Measurements from ENCODE around the gene INCA1.
"Not testable (repeated sequence)": the region's sequence is repeated elsewhere in the genome, so short reads cannot be mapped to it uniquely, and the experiment has no call there.

The INCA1 gene

DNA sequence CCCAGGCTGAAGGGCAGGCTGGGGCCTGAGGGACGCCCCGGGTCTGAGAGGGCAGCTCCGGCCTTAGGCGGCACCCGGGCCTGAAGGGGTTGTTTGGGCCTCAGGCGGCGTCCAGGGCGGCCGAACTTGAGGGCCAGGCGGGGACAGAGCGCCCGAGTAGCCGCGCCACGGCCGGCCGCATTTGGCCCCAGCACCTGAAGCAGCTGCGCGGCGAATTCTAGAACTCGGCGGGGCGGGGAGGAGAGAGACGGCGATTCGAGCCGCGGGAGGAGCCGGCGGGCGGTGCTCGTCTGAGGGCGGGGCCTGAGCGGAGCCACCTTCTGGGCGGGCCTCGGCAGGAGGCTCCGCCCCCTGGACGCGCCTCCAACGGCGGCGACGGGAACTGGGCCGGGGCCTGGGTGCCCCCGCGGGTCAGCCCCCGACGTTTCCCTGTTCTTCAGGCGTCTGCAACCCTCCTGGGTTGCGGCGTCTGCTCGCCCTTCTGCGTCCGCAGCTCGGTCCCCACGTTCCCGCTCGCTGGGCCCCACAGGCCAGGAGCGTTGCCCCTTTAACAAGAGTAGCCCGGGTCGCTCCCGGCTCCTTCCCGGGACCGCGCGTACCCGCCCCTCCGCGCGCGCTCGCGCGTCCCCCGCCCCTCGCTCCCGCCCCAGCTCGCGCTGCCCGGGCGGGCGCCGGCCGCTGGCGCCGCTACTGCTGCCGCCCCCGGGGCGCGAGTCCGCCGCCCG lies at the start of gene INCA1, which contains the start of gene KIF1C:
Gene INCA1 (minus strand): TSS at position 221 of the 725 bp plus-strand sequence. CDS start 3,085 bp downstream, outside the sequence.
Gene KIF1C (plus strand): TSS at position 649 of the 725 bp plus-strand sequence. CDS start 2,297 bp downstream, outside the sequence.
- peak; percentile 79 for DNase-seq (ENCODE audit: low read depth)

DNA sequence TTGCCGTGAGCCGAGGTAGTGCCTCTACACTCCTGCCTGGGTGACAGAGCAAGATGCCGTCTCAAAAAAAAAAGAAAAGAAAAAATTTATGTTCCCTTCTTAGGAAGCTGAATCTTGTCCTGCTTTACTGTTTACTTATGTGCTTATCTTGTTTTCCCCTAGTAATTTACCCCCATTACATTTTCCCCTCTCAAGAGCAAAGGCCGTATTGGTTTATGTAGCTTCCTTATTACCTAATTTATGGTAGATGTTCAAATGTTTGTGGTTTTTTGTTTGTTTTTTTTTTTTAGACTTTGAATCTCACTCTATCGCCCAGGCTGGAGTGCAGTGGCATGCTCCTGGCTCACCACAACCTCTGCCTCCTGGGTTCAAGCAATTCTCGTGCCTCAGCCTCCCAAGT lies 48.2 kb upstream of the INCA1 start:
- no peak for DNase-seq (ENCODE audit: low read depth)

GRCh38 chr17:5044630-5045029 lies 47.3 kb upstream of the INCA1 start:
- DNase-seq (ENCODE audit: low read depth): no peak

- no peak for DNase-seq (ENCODE audit: low read depth)
These were observed 46.2 kb upstream of the INCA1 start for GRCh38 chr17:5043524-5043923.

- no peak for DNase-seq (ENCODE audit: low read depth)
These were observed 45.1 kb upstream of the INCA1 start for GRCh38 chr17:5042157-5043022.

DNA sequence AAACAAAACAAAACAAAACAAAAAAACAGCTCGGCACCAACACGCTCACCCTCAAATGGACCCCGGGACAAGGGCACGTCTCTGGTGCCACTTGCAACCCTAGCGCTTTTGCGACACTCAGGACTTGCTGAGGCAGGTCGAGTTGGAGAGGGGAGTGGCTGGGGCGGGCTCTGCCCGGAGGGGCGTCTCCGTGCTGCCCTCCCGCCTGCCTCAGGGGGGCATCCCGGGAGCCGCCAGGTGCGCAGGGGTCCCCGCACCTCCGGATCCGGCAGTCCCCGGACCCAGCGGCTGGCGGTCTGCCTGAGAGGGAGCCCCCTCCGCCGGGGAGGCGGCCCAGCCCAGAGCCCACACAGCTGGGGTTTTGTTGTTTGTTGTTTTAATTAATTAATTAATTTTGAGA lies 38.0 kb upstream of the INCA1 start, which contains the start of gene SLC52A1:
Gene SLC52A1 (minus strand): TSS at position 112 of the 400 bp plus-strand sequence. CDS start 820 bp downstream, outside the sequence.
- no peak for DNase-seq (ENCODE audit: low read depth)

DNA sequence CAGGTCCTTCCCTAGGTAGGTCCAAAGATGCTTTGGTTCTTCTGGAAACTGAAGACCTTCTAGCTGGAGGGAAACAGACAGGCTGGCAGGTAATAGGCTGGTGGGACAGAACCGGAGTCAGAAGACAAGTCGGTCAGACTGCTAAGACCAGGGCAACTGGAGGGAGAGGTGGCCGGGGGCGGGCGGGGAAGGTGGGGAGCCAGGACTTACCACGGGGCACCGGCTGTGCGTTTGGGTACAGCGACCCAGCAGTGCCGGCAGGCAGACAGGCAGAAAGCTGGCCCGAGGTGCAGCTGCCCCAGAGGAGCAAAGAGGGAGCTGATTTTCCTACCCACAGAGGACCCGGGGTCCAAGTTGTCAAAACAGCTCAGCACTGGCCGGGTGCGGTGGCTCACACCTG lies 37.3 kb upstream of the INCA1 start:
- no peak for DNase-seq (ENCODE audit: low read depth)

- no peak for DNase-seq (ENCODE audit: low read depth)
These were observed 36.7 kb upstream of the INCA1 start for GRCh38 chr17:5034063-5034462.

GRCh38 chr17:5033352-5034015 lies 36.2 kb upstream of the INCA1 start:
- no peak for DNase-seq (ENCODE audit: low read depth)

DNA sequence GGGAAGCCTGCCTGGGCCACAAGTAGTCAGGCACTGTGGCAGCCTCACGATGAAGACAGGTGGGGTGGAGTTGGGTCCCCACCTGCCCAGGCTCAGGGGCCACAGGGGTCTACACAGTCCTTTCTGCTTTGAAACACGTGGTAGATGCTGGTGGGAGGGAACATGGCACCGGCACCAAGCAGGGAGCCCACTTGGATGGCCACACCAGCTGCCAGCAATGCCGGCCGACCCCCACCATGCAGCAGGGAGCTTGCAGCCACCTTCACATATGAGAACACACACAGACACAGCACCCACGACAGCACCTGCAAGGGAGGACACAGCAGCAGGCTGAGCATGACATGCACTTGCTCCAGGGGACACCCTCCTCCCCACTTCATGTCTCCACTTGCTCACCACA lies 35.5 kb upstream of the INCA1 start:
- DNase-seq (ENCODE audit: low read depth): no peak

DNA sequence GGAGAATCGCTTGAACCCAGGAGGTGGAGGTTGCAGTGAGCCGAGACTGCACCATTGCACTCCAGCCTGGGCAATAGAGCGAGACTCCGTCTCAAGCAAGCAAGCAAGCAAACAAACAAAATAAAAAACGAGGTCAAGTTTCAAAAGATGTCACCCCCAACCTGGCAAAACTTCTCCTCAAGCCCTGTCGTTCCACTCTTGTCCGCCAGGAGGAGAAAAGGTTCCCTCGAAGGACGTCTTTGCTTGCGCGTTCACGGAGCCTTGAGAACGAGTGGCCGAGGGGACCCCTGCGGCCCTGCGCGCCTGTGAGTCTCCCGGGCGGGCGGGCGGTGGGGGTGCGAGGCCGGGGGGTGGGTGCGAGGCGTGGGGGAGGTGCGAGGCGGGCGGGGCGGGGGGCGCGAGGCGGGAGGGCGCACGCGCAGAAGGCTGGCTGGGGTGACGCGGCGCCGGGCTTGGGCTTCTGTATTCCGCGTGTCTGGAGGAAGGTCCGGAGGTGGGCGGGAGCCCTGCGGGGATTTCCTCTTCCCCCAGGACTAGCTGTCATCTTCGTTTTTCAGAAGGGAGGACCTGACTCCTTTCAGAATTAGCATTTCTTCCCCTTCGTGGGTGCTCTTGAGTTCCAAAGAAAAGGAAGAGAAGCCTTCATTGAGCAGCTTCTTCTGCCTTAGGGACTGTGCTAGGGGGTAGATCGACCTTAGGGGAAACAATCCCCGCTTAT lies 34.2 kb upstream of the INCA1 start:
- peak; percentile 62 for DNase-seq (ENCODE audit: low read depth)

DNA sequence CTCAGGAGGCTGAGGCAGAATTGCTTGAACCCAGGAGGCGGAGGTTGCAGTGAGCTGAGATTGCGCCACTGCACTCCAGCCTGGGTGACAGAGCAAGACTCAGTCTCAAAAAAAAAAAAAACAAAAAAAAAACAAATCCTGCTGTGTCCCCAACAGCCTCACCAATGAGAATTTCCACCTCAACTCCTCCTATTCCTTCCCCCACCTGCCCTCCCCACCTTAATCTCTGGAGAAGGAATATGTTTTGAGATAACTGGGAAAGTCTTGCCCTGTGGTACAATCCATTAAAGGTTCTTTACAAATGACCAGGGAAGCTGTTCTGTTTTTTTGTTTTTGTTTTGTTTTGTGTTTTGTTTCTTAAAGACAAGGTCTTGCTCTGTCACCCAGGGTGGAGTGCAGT lies 32.8 kb upstream of the INCA1 start:
- not testable (repeated sequence) for DNase-seq (ENCODE audit: low read depth)

DNA sequence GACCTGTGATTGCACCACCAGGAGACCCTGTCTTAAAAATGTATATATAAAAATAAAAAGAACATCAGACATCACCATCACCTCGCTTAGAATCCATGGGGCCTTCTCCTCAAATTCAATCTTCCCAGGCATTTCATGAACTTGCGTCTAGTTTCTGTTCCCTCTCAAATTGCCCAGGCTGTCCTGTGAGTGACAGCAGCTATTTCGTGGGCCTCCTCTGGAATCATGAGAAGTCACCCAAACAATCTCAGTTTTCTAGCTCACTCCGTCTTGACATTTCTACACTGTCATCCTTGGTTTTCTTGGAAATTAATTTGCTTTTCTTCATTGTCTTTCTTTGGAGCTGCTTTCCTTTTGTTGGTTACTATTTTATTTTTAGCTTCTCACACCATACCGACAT lies 30.6 kb upstream of the INCA1 start:
- no peak for DNase-seq (ENCODE audit: low read depth)

GRCh38 chr17:5027299-5027698 lies 30.0 kb upstream of the INCA1 start:
- no peak for DNase-seq (ENCODE audit: low read depth)

GRCh38 chr17:5024604-5025003 lies 27.3 kb upstream of the INCA1 start:
- no peak for DNase-seq (ENCODE audit: low read depth)

DNA sequence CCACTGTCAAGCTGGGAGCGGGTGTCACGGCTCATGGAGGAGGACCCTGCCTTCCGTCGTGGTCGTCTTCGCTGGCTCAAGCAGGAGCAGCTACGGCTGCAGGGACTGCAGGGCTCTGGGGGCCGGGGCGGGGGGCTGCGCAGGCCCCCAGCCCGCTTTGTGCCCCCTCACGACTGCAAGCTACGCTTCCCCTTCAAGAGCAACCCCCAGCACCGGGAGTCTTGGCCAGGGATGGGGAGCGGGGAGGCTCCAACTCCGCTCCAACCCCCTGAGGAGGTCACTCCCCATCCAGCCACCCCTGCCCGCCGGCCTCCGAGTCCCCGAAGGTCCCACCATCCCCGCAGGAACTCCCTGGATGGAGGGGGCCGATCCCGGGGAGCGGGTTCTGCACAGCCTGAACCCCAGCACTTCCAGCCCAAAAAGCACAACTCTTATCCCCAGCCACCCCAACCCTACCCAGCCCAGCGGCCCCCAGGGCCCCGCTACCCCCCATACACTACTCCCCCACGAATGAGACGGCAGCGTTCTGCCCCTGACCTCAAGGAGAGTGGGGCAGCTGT lies 26.3 kb upstream of the INCA1 start:
- DNase-seq (ENCODE audit: low read depth): no peak

- DNase-seq (ENCODE audit: low read depth): no peak
These were observed 24.9 kb upstream of the INCA1 start for GRCh38 chr17:5022171-5022711.

GRCh38 chr17:5020502-5021023 lies 23.2 kb upstream of the INCA1 start:
- DNase-seq (ENCODE audit: low read depth): no peak

GRCh38 chr17:5019475-5019956 lies 22.2 kb upstream of the INCA1 start:
- no peak for DNase-seq (ENCODE audit: low read depth)

DNA sequence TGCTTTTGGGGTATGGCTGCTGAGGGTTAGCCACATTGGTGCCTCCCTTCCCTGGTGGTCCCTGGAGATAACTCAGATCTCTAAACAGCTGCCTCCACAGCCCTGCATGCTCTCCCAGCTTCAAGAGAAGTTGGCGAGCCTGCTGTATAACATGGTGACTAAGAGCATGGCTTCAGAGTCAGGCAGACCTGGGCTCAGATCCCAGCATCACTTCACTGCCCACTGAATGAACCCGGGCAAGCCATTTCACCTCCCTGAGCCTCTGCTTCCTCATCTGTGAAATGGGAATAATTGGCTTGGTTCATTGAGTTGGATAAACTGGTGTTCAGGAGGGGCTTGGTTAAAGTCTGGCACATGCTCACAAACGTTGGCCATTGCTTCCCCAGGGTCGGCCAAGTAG lies 17.0 kb upstream of the INCA1 start:
- DNase-seq (ENCODE audit: low read depth): no peak

DNA sequence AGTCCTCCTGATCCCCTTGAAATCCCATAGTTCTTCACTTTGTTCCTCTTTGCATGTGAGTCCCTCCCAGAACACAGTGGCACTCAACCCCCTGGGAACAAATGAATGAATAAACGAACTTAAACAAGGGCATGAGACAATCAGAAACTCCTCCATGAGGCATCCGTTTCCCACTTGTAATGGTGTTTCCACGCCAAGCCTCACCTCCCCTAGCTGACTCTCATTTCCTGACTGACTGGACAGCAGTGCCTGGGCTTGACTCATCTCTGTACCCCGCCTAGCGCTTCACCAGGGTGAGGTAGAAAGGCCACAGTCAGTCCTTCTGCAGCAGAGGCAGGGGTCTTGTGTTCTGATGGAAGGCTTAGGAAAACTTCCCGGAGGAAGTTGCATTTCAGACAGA lies 14.6 kb upstream of the INCA1 start:
- DNase-seq (ENCODE audit: low read depth): no peak

Data from T-helper 22 cell (primary cell).